Activated CD8-positive, alpha-beta T cell treated with anti-CD3 and anti-CD28 coated beads for 36 hours (primary cell): ENCODE data around the gene ERG. TPM values are rescaled to one million over a fixed set of nuclear protein-coding genes. Genes with fewer than 3 reads are reported as not detected.

ENCODE experiments used
- ATAC-seq: fragments of 200-7000 bp; cut with Tn5 transposase; one replicate; pipeline ENCODE4 v1.10.0; 2021; ENCODE audit warnings: mild to moderate bottlenecking, moderate library complexity
- CTCF ChIA-PET: fragments of 350-600 bp; sonication (Branson Sonifier 250); formaldehyde crosslinking; loops from one replicate; lab custom pipeline; 2021; ENCODE audit warnings: antibody characterized with exemption; lab: Charles Lee
- POLR2A ChIA-PET: fragments of 350-600 bp; sonication (Branson Sonifier 250); formaldehyde crosslinking; loops from one replicate; lab custom pipeline; 2021; ENCODE audit warnings: antibody characterized with exemption; lab: Charles Lee
- DNase-seq: peaks from one replicate; pipeline ENCODE4 v3.0.0-alpha.2; 2020
- H3K27ac Mint-ChIP-seq: one replicate; pipeline ENCODE4 v1.8.0; 2021; ENCODE audit warnings: mild to moderate bottlenecking, mixed read lengths
- H3K27me3 Mint-ChIP-seq: one replicate; pipeline ENCODE4 v1.8.0; 2021; ENCODE audit warnings: mixed read lengths
- H3K36me3 Mint-ChIP-seq: one replicate; pipeline ENCODE4 v1.8.0; 2021; ENCODE audit warnings: low read depth, mixed read lengths
- H3K4me1 Mint-ChIP-seq: one replicate; pipeline ENCODE4 v1.8.0; 2021; ENCODE audit warnings: low read depth, mixed read lengths
- H3K4me3 Mint-ChIP-seq: one replicate; pipeline ENCODE4 v1.8.0; 2021; ENCODE audit warnings: mild to moderate bottlenecking, moderate library complexity, mixed read lengths
- H3K9me3 Mint-ChIP-seq: one replicate; pipeline ENCODE4 v1.8.0; 2021; ENCODE audit warnings: mixed read lengths
- CTCF ChIP-seq: fragments of 200-600 bp; IDR thresholded peaks from one replicate; pipeline ENCODE4 v1.8.0; 2022; ENCODE audit warnings: antibody characterized with exemption, mild to moderate bottlenecking
- intact Hi-C: fragments of 100-400 bp; cut with micrococcal nuclease; formaldehyde crosslinking; loops from one replicate; pipeline ENCODE4 v1.10.0; 2022
- total RNA-seq, 2 experiments: library from RNA; stranded (reverse); gene quantifications; one replicate each; pipeline ENCODE4 v1.2.3, GENCODE V29; 2021

ERG gene
- total RNA-seq, 2 experiments from 2014 or later, result not detected

GRCh38 chr21:38409907-38410306 is 88.4 kb downstream of the ERG start:
- H3K36me3 Mint-ChIP-seq, result no peaks in the 10 kb centered on the region
- no peak overlapping the region for H3K27ac Mint-ChIP-seq
- no peaks in the 10 kb centered on the region for H3K4me1 Mint-ChIP-seq
- no peak for ATAC-seq
- peaks cover under 1% of the 10 kb centered on the region for H3K27me3 Mint-ChIP-seq
- intact Hi-C loops, result no loop called here
- no peak overlapping the region for H3K4me3 Mint-ChIP-seq
- POLR2A ChIA-PET, result no interaction called here
- DNase-seq, result no peak
- TF ChIP-seq CTCF, result no peak
- CTCF ChIA-PET, result no interaction called here
- H3K9me3 Mint-ChIP-seq, result peaks cover 4% of the 10 kb centered on the region

- no peak for DNase-seq
- Mint-ChIP-seq H3K9me3 (no peaks in the 10 kb centered on the region), H3K36me3 (no peaks in the 10 kb centered on the region), H3K27me3 (peaks cover 3% of the 10 kb centered on the region), H3K4me3 (no peak overlapping the region), H3K4me1 (no peaks in the 10 kb centered on the region), H3K27ac (no peak overlapping the region)
- intact Hi-C loops, result no loop called here
- POLR2A ChIA-PET, result no interaction called here
- CTCF ChIA-PET, result interaction anchor here (1.2 kb wide), 1 partner anchor 10 kb away, joined by 3 read pairs; no protein-coding TSS in a partner anchor
- no peak for ATAC-seq
- no peak for TF ChIP-seq CTCF
These were observed 94.1 kb downstream of the ERG start for GRCh38 chr21:38404177-38404576.

GRCh38 chr21:38402795-38403194 is 95.5 kb downstream of the ERG start:
- Mint-ChIP-seq H3K27me3 (peaks cover 3% of the 10 kb centered on the region), H3K4me1 (no peaks in the 10 kb centered on the region), H3K9me3 (no peaks in the 10 kb centered on the region), H3K4me3 (no peak overlapping the region), H3K27ac (no peak overlapping the region), H3K36me3 (no peaks in the 10 kb centered on the region)
- ChIA-PET POLR2A (no interaction called here), CTCF (no interaction called here)
- ATAC-seq (no peak), DNase-seq (no peak)
- intact Hi-C loops, result no loop called here
- no peak for TF ChIP-seq CTCF

- ATAC-seq, result no peak
- H3K4me1 Mint-ChIP-seq, result no peaks in the 10 kb centered on the region
- TF ChIP-seq CTCF, result no peak
These were observed 96.0 kb downstream of the ERG start for GRCh38 chr21:38402291-38402690.

GRCh38 chr21:38401191-38401926 is 96.9 kb downstream of the ERG start:
- H3K4me3 Mint-ChIP-seq, result no peak overlapping the region
- H3K4me1 Mint-ChIP-seq, result no peaks in the 10 kb centered on the region
- no peak for DNase-seq
- no peak for ATAC-seq
- ChIA-PET CTCF (interaction anchor here (1.1 kb wide), 1 partner anchor 45 kb away, joined by 4 read pairs; no protein-coding TSS in a partner anchor), POLR2A (no interaction called here)
- TF ChIP-seq CTCF, result no peak
- intact Hi-C loops, result no loop called here
- H3K9me3 Mint-ChIP-seq, result no peaks in the 10 kb centered on the region
- H3K36me3 Mint-ChIP-seq, result no peaks in the 10 kb centered on the region
- no peak overlapping the region for H3K27ac Mint-ChIP-seq
- H3K27me3 Mint-ChIP-seq, result peaks cover 5% of the 10 kb centered on the region

More at GRCh38 chr21:38402291-38402690, 96.0 kb downstream of the ERG start:
- H3K9me3 Mint-ChIP-seq, result no peaks in the 10 kb centered on the region
- ChIA-PET POLR2A (no interaction called here), CTCF (no interaction called here)
- no peak overlapping the region for H3K27ac Mint-ChIP-seq
- intact Hi-C loops, result no loop called here
- no peaks in the 10 kb centered on the region for H3K36me3 Mint-ChIP-seq
- DNase-seq, result no peak
- H3K4me3 Mint-ChIP-seq, result no peak overlapping the region
- peaks cover 3% of the 10 kb centered on the region for H3K27me3 Mint-ChIP-seq
